Measurements from ENCODE around the gene MAX. TPM values are rescaled to one million over a fixed set of nuclear protein-coding genes. Genes with fewer than 3 reads are reported as not detected.
A peak's percentile ranks its signal among the peaks of the same experiment; 100 is the strongest.

MAX gene
- polyA plus RNA-seq, 1 donor from 2014 or later: 55.3 TPM

- Histone ChIP-seq H3K9me3 (ENCODE audit: low read length) (no peaks in the 10 kb centered on the region), H3K36me3 (ENCODE audit: insufficient read depth, low read length) (no peaks in the 10 kb centered on the region), H3F3A (ENCODE audit: insufficient read depth, low read length, poor library complexity, severe bottlenecking) (no peaks in the 10 kb centered on the region), H3K4me2 (ENCODE audit: low read length) (no peak overlapping the region), H3K9ac (ENCODE audit: low read length) (no peak overlapping the region), H3K9me2 (ENCODE audit: insufficient read depth, low read length) (no peaks in the 10 kb centered on the region), H3K79me2 (replicated peaks; ENCODE audit: insufficient read depth, low read length) (peaks cover 11% of the 10 kb centered on the region), H3K27ac (ENCODE audit: low read length) (no peak overlapping the region), H3K4me3 (ENCODE audit: low read length) (no peak overlapping the region), H2AFZ (ENCODE audit: low read depth, low read length) (no peak overlapping the region), H4K20me1 (ENCODE audit: insufficient read depth) (no peaks in the 10 kb centered on the region), H3K27me3 (ENCODE audit: insufficient read depth, low read depth, low read length) (no peaks in the 10 kb centered on the region)
- TF ChIP-seq MXI1 (conservative IDR thresholded peaks at IDR 0.05; ENCODE audit: poor library complexity, severe bottlenecking): no peak
- TF ChIP-seq SMC3 (conservative IDR thresholded peaks at IDR 0.05; ENCODE audit: poor library complexity): no peak
- TF ChIP-seq EP300 (conservative IDR thresholded peaks at IDR 0.05; ENCODE audit: poor library complexity, severe bottlenecking): no peak
- TF ChIP-seq TAF1 (IDR thresholded peaks at IDR 0.05; ENCODE audit: low read depth): no peak
- TF ChIP-seq CTCF (IDR thresholded peaks at IDR 0.05; ENCODE audit: poor library complexity, severe bottlenecking): no peak
- TF ChIP-seq RAD21 (conservative IDR thresholded peaks at IDR 0.05): no peak
- TF ChIP-seq POLR2AphosphoS5 (IDR thresholded peaks at IDR 0.05): no peak
- no peak for TF ChIP-seq REST (IDR thresholded peaks at IDR 0.05; ENCODE audit: borderline replicate concordance)
- no peak for TF ChIP-seq EZH2 (IDR thresholded peaks at IDR 0.05; ENCODE audit: borderline replicate concordance, insufficient read depth, low read length, poor library complexity, severe bottlenecking)
These were observed 2.5 kb upstream of the MAX start for GRCh38 chr14:65104791-65105190.

DNA sequence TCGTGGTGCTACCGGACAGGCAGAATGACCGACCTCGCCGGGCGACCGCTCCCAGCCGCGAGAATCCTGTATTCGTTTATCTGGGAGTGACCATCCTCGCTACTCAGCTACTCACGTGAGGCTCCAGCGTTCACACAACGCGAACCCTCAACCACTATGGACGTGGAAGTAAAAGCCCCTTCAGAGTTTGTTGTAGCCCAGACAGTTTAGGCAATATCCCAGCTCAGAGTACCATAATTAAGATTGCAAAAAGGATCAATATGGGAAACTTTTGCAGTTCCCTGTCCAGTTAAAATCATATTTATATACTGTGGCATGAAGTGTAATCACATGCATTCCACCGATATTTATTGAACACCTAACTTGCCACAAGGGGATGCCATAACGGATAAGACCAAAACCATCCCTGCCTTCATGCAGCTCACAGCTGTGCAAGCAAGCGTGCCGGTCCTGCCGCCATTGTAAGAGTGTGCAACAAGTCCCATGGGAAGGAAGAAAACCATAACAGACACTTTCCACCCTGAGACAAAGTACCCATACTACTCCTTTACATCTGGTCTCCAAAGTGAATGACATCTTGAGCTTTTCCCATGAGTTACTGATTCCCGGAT is 938 bp upstream of the MAX start:
- Histone ChIP-seq H3F3A (ENCODE audit: insufficient read depth, low read length, poor library complexity, severe bottlenecking) (no peaks in the 10 kb centered on the region), H3K9me3 (ENCODE audit: low read length) (no peaks in the 10 kb centered on the region), H3K9ac (ENCODE audit: low read length) (peak overlapping the region; percentile 57), H3K4me3 (ENCODE audit: low read length) (peak overlapping the region; percentile 98), H3K4me2 (ENCODE audit: low read length) (peak overlapping the region; percentile 72), H3K27ac (ENCODE audit: low read length) (no peak overlapping the region), H2AFZ (ENCODE audit: low read depth, low read length) (peak overlapping the region; percentile 88), H4K20me1 (ENCODE audit: insufficient read depth) (no peaks in the 10 kb centered on the region), H3K79me2 (replicated peaks; ENCODE audit: insufficient read depth, low read length) (peaks cover 19% of the 10 kb centered on the region), H3K9me2 (ENCODE audit: insufficient read depth, low read length) (no peaks in the 10 kb centered on the region), H3K36me3 (ENCODE audit: insufficient read depth, low read length) (no peaks in the 10 kb centered on the region), H3K27me3 (ENCODE audit: insufficient read depth, low read depth, low read length) (no peaks in the 10 kb centered on the region)
- TF ChIP-seq POLR2AphosphoS5 (IDR thresholded peaks at IDR 0.05): no peak
- no peak for TF ChIP-seq EZH2 (IDR thresholded peaks at IDR 0.05; ENCODE audit: borderline replicate concordance, insufficient read depth, low read length, poor library complexity, severe bottlenecking)
- TF ChIP-seq CTCF (IDR thresholded peaks at IDR 0.05; ENCODE audit: poor library complexity, severe bottlenecking): no peak
- no peak for TF ChIP-seq RAD21 (conservative IDR thresholded peaks at IDR 0.05)
- no peak for TF ChIP-seq REST (IDR thresholded peaks at IDR 0.05; ENCODE audit: borderline replicate concordance)
- TF ChIP-seq SMC3 (conservative IDR thresholded peaks at IDR 0.05; ENCODE audit: poor library complexity): no peak
- TF ChIP-seq TAF1 (IDR thresholded peaks at IDR 0.05; ENCODE audit: low read depth): no peak
- TF ChIP-seq EP300 (conservative IDR thresholded peaks at IDR 0.05; ENCODE audit: poor library complexity, severe bottlenecking): no peak
- no peak for TF ChIP-seq MXI1 (conservative IDR thresholded peaks at IDR 0.05; ENCODE audit: poor library complexity, severe bottlenecking)
